Neural progenitor cell (in vitro differentiated cells): ENCODE data around the gene LRRN2.

Experiments used
- CTCF ChIP-seq: fragments of 200-600 bp; sonication (generic); IDR thresholded peaks from 2 replicates; pipeline ENCODE4 v1.5.1; 2017; ENCODE audit warnings: antibody characterized with exemption, mild to moderate bottlenecking
- EZH2 ChIP-seq: fragments of 200-600 bp; sonication (generic); IDR thresholded peaks from 2 replicates; pipeline ENCODE4 v1.6.1; 2017; ENCODE audit warnings: antibody characterized with exemption, mild to moderate bottlenecking, moderate library complexity

GRCh38 chr1:204576422-204576821 lies 109.1 kb downstream of the LRRN2 start:
- TF ChIP-seq CTCF (no peak), EZH2 (no peak)
